Kidney tubule cell (primary cell): ENCODE data around the gene MYCBP.
"Not testable (repeated sequence)": the region's sequence is repeated elsewhere in the genome, so short reads cannot be mapped to it uniquely, and the experiment has no call there.

Experiments used
- DNase-seq: peaks from one replicate; pipeline ENCODE4 v3.0.0-alpha.2; 2018; ENCODE audit warnings: low spot score

The MYCBP gene

DNA sequence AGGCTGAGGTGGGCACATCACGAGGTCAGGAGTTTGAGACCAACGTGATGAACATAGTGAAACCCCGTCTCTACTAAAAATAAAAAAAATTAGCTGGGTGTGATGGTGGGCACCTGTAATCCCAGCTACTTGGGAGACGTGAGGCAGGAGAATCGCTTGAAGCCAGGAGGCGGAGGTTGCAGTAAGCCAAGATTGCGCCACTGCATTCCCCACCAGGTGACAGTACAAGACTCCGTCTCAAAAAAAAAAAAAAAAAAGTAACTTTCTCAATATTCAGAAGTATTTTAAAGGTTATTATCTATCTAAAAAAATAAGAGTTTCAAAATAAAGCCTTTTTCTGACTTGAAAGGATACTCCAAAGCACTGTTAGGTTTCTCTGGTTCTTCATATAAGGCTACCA is 5.9 kb downstream of the MYCBP start:
- no peak for DNase-seq

DNA sequence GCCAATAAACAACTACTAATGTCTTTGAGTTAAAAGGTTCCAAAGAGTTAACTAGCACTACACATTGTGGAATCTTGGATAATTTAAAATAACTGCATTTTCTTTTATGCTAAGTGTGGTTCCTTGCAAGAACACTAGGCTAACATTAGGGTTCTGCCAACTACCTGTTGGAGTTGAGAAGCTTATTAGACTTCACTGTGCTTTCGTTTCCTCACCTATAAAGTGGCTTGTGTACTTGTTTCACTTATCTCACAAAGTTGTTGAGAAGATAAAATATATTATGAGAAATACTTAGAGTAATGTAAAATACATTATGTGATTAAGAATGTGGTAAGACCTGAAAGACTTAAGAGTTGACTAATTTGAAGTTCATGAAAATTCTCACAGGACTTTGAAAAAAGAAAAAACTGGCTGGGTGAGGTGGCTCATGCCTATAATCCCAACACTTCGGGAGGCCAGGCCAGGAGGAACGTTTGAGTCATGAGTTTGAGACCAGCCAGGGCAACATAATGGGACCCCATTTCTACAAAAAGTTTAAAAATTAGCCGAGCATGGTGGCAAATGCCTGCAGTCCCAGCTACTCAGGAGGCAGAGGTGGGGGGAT is 7.9 kb downstream of the MYCBP start:
- no peak for DNase-seq

DNA sequence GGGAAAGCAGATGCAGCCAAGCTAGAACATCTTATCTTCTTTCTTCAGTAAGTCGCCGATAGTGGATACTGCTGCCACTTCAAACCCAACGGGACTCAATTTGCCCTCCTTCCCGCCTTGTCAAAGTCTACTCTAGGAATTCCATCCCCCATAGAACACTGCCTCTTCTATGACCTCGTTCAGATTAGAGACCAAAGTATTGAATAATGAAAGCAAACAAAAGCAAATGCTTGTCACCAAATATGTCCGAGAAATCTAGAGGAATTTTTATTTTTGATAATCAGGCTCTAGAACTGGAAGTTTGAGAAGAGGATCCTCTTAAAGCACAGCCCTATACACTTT is 12.7 kb downstream of the MYCBP start:
- DNase-seq = no peak

DNA sequence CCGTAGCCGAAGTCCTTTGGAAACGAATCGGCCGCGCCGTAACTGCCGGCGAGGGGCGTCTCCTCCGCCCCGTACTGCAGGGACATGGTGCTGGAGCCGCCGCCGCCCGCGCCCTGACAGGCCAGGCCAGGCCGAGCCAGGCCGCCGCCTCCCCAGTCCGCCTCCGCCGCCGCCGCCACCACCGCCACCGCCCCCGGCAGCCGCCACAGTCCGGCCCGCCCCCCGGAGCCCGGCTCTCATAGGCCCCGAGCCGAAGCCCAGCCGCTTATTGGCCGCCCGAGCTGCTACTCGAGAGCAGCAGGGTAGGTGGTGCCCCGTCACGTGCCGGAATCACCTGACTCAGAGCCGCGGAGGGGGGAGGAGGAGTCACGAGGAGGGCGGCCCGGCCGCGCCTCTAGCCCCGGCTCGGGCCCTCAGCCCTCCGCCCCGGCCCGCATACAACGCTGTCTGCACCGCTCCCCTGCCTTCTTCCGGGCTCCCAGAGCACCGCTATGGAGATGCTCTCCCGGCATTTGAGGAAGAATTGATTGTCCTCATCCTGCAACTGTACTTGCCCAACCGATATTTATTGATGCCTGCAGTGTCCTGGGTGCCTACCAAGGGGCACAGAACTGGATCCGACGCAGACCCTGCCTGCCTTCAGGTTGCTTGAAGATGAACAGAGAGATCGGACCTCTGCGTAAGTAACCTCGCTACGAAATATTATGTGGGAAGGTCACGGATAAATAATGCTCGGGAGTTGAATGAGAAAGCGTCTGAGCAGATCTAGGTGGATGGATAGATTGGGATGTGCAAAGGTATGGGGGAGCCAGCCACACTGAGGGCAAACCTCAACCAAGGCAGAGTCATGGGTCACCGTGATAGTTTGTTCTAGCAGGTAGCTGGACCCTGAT is 13.3 kb downstream of the MYCBP start, which contains the start of gene RRAGC:
Gene RRAGC (minus strand): TSS at position 212 of the 893 bp plus-strand sequence. CDS start 126 bp downstream, at position 86.
- DNase-seq = peak; percentile 98

DNA sequence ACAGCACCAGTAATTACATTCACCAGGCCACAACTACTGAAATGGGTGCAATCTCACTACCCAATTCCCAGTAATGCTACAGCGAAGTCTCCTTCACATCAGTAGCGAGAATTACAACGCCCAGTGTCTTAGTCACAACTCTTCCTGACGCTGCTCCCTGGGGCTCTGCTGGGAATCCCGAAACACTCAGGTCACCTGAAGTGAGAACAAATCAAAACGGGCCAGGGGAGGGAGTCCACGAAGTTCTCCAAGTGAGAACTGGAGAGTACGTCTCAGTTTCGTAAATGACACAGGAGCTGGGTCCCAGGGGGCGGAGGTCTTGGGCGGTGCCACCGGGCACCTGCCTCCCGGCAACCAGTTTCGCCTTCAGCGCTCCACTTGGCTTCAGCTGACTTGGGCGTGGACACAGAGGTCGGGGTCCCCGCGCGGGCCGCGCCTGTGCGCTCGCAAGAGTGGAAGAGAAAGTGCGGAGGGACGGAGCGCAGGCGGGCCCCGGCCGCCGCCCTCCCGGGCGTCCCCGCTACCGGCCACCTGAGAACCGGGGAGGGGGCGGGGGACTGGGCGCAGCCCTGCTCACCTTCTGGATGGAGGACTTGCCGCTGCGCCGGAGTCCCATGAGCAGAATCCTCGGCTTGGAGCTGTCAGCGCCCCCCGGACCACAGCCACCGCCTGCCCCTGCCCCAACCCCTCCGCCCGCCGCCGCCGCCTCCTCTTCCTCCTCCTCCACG is 14.2 kb downstream of the MYCBP start:
- peak; percentile 86 for DNase-seq

DNA sequence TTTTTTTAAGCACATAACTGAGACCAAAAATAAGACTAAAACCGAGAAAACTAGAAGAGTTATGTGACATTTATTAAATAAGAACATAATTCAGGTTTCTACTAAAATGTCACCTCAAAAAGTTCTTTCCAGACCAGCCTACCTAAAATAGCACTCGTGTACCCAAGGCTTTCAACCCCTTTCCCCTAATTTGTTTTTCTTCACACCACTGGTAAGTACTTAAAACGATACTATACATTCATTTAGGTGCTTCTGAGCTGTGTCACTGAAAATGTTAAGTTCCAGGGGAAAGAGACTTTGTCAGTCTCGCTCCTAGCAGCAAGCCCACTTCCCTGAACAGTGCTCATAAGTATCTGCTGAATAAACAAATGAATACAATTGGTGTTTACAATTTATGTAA is 20.4 kb downstream of the MYCBP start:
- no peak for DNase-seq

DNA sequence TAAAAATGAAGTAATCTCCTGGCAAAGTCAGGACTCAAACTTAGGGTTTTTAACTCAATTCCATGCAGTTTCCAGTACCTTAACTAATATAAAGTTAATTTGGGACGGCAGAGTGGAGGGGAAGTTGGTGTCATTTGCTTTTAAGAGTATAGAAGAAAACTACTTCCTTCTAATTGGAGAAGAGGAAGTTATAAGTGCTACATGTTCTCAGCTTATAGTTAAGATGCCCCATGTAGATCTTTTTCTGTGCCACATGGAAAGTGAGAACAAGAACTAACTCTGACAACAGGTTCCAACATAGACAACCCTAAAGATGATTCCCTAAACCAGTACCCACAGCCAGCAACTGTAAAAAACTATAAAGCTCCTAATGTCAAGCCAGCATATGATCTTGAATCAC is 25.1 kb downstream of the MYCBP start:
- DNase-seq = no peak

DNA sequence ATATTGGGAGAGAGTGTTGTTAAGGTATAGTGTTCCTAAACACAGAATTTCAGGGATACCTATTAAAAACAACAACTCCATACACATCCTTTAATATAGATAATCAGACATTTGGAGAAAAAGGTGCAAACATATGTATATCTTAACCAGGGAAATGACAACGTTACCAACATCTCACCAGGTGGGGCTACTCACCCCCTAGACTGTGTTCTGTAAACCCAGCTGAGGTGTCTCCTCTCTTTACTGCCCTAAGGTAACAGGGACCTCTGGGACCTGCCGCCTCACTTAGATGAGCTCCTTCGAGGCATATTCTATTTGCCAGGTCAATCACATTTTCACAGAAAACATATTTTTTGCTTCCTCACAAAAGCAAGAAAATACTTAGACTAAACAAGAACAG is 26.9 kb downstream of the MYCBP start:
- no peak for DNase-seq

DNA sequence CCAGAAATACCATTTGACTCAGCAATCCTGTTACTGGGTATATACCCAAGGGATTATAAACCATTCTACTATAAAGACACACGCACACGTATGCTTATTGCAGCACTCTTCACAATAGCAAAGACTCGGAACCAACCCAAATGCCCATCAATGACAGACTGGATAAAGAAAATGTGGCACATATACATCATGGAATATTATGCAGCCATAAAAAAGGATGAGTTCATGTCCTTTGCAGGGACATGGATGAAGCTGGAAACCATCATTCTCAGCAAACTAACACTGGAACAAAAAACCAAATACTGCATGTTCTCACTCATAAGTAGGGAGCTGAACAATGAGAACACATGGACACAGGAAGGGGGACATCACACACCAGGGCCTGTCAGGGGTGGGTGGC is 28.1 kb downstream of the MYCBP start:
- DNase-seq = not testable (repeated sequence)

DNA sequence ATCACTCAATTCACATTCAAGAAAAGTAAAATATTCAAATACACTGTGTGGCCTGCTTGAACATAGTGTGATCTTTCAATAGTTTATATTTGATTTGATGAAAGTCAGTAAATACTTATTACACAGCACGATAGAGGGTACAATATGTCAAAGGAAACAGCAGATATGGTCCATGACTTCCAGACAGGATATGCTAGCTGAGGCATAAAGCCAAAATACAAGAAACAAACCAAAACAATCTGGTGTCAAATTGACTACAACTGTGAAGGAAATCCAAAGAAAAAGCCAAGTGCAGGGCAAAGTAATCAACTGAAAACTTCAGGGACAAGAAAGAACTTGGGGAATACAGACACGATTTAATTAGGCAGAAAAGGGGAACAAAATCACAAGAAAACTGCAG is 32.9 kb downstream of the MYCBP start:
- DNase-seq = no peak

DNA sequence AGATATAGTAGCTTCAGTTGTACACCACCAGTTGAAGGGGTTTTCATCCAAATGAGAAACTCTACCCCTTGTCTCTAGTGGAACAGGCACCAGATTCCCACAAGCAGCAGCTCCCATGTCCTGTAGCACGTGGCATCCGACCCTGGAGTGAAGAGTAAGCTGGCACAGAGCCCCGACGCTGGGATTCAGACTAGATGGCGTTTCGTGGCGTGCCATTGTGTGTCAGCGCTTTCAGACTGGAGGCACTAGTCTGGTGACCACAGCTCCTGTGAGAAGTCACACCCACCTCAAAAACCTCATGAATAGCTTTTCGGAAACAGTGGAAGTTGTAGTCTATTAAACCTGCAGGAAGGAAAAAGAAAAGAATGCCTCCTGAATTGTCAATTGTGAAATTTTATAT is 33.8 kb downstream of the MYCBP start:
- DNase-seq = no peak

DNA sequence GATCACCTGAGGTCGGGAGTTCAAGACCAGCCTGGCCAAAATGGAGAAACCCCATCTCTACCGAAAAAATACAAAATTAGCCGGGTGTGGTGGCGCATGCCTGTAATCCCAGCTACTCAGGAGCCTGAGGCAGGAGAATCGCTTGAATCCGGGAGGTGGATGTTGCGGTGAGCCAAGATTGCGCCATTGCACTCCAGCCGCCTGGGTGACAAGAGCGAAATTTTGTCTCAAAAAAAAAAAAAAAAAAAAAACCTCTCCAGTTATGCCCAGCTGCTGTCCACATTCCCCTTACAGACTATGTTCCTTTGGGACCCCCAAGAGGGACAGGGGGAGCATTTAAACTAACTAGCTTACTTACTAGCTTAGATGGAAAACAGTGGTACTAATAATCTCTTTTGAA is 36.8 kb downstream of the MYCBP start:
- DNase-seq = not testable (repeated sequence)

DNA sequence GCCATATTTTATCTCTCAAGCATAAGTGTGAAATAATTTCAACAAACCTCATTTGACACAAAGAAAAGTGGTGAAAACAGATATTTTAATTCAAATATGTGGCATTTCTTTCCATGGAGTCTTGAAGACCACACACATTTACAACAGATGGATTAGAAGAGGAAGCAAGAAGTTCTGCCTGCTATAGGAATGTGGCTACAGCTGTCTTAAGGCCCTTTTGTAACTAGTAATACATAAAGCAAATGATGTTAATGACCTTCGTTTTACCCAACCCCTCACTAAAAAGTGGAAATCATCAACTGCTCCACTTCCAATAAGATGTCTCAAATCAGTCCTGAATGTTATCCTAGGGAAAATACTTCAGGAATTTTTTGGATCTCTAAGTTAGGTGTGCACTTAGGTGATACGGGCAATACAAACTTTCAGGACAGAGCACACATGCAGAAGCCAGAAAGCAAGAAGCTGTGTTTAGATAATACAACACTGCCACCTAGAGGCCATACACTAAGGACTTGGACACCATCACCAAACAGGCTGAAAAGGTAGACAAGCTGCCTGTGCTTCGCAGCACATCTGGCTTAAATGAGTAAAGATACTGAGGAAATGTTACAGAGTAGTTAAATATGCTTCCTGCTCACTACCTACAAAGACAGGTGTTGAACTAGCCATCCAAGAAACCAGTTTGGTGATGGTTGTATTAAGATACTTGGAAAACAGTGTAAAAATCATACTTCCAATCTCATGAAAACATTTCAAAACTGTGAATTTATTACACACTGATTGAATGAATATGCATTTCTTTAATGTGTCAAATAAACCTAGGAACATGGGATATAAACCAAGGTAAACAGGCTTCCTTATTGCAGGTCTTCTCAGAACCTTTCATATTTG is 38.0 kb downstream of the MYCBP start:
- peak; percentile 83 for DNase-seq

DNA sequence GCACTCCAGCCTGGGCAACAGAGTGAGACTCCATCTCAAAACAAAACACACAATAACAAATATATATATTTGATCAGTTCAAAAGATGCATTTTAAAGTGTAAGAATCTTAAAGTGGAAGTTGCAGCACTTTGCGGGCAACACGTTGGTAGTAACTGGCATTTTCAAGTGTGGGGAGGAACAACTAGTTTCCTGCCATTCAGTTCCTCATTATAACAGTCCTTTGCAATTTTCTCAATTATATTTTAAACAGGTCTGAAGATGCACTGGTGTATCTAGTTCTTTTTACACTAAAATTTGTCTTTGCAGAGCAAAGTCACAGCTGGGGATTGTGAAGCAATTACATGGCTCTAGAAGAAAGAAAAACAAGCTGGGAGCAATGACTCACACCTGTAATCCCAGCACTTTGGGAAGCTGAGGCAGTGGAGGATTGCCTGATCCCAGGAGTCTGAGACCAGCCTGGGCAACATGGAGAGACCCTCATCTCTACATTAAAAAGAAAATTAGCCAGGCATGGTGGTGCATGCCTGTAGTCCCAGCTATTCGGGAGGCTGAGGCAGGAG is 38.8 kb downstream of the MYCBP start:
- no peak for DNase-seq

DNA sequence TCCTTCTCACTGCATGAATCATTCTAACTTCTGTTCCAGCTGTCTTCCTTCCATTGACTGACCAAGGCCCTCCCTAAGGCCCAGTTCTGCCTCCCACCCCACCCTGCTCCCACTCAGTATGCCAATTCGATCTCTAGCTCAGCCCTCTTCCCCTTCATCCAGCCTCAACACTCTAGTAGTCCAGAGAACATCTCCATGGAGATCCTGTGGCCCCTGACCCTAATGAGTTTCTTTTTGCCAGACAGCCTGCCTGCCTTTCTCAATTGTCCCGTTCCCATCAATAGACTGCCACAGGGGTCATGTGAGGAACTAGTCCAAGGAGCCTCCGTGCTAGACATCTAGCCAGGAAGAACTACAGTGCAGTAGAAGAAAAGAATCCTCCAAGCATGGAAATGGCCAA is 40.0 kb downstream of the MYCBP start:
- no peak for DNase-seq

DNA sequence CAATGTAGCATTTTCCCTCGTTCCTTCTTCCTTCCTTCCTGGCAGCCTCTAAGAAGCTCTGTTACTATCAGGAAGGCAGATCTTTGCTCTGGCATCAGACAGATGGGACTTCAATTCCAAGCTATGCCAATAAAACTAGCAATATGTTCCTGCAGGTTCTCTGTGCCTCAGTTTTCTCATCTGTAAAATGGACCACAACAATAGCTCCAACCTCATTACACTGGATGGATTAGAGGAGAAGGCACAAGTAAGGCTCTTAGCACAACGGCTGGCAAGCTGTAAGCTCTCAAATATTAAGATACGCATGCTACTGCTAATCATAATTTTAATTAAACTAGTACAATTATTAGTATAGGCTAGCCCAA is 40.8 kb downstream of the MYCBP start:
- no peak for DNase-seq

DNA sequence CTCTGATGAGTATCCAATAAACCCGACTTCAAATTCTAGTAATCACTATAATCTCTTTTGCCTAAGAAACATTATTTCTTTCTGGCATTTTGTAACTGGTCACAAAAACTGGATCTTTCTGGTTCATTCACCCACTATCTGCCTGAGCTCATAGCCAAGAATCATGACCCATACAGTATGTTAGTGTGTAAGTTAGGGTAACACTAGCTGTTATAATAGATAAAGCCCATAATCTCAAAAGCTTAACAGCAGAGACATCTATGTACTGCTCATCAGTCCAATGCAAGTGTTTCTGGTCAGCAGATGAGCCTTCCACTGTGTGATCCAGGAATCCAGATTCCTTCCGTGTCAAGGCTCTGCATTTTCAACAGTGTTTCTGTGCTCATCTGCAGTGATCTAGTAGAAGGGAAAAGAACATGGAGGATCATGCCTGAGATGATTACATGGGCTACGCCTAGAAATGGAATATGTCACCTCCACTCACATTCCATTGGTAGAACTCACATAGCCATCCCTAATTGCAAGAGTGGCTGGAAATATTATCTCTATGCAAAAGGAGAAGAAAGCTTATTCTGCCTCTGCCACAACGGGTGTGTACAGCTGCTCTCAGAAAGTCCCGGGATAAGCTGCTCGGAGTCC is 41.3 kb downstream of the MYCBP start:
- DNase-seq = peak; percentile 9

DNA sequence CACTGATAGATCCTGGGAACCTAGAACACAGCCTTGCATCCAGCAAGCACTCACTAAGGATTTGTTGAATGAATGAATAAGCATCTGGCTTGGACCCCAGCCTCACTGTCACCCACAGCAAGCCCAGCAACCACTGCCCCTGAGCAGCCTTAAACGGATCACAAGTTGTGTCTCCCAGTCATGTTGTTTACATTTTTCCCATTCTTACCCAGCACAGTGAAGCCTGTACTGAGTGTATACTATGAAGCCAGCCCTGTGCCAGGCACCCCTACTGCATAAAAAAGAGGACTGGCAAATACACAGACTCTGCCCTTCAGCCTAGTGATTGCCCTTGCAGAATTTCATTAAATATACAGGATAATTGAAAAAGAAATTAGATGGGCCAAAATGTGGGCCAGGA is 43.8 kb downstream of the MYCBP start:
- no peak for DNase-seq

DNA sequence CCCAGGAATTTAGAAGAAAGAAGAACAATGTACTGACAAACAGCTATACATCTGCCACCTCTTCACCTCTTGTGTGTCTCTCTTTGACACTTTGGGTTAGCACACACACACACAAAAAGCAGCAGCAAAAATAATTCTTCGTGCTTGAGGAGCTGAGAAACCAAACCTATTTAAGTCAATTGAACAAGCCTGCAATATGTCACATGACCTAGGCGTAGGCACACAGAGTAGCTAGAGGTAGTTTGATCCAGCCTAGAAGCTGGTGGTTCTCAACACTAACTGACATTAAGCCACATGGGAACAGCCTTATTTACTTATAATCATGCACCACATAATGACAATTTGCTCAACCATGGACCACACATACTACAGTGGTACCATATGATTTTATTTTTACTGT is 45.8 kb downstream of the MYCBP start:
- no peak for DNase-seq

DNA sequence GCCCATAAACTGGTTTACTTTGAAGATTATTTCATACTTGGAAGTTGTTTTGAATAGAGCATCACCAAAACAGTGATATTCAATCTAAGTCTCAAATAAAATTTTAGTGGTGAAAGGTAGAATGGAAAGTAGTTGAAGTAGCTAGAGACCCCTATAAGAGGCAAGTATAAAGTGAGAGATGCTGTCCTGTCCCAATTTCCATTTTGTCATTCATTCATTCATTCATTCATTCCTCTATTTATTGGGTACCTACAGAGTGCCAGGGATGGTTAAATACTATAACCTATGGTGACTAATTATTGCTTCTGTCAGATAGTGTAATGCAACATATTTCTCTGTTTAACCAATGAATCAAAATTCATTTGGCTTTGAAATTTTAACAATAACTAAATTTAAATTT is 46.3 kb downstream of the MYCBP start:
- DNase-seq = no peak

DNA sequence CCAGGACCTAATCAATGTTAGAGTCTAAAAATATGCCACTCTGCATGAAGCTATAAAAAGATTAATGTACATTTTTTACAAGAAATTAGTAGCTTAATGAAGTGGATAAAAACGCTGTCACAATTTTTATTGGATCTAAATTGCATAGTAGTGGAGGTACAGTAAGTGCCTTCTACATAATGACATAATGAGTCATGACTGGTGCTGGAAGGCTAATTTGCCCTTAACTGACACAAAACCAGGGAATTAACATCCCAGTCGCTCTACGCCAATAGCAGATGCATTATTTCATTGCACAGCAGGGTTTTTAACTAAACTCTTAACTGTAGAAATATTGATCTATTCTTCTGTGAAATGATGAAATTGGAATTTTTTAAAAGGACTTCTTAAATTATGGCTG is 46.9 kb downstream of the MYCBP start:
- no peak for DNase-seq
